ENCODE results near the gene BORCS8. TPM values are rescaled to one million over a fixed set of nuclear protein-coding genes. Genes with fewer than 3 reads are reported as not detected.
"Not testable (repeated sequence)": the region's sequence is repeated elsewhere in the genome, so short reads cannot be mapped to it uniquely, and the experiment has no call there.

Gene BORCS8
- total RNA-seq, 1 donor from 2014 or later = 19.5 TPM

- no peak for DNase-seq (ENCODE audit: missing footprints)
- intact Hi-C loops (cut with DNase I) = no loop called here
- ATAC-seq = no peak
Observed at GRCh38 chr19:19160461-19161035, 31.4 kb downstream of the BORCS8 start.

GRCh38 chr19:19159534-19159933, 32.4 kb downstream of the BORCS8 start:
- intact Hi-C loops (cut with DNase I) = no loop called here
- no peak for DNase-seq (ENCODE audit: missing footprints)
- ATAC-seq = no peak

GRCh38 chr19:19157808-19158207, 34.1 kb downstream of the BORCS8 start:
- ATAC-seq = no peak
- DNase-seq (ENCODE audit: missing footprints) = no peak
- intact Hi-C loops (cut with DNase I) = no loop called here

GRCh38 chr19:19155495-19156219, 36.3 kb downstream of the BORCS8 start:
- intact Hi-C loops (cut with DNase I) = no loop called here
- ATAC-seq (no peak), DNase-seq (ENCODE audit: missing footprints) (no peak)

- intact Hi-C loops (cut with DNase I) = no loop called here
- ATAC-seq (no peak), DNase-seq (ENCODE audit: missing footprints) (no peak)
Observed at GRCh38 chr19:19154768-19155494, 37.0 kb downstream of the BORCS8 start.

GRCh38 chr19:19152668-19153384, 39.1 kb downstream of the BORCS8 start:
- no peak for DNase-seq (ENCODE audit: missing footprints)
- peak; percentile 10 for ATAC-seq

GRCh38 chr19:19151418-19151817, 40.5 kb downstream of the BORCS8 start:
- intact Hi-C loops (cut with DNase I) = no loop called here

More at GRCh38 chr19:19152668-19153384, 39.1 kb downstream of the BORCS8 start:
- intact Hi-C loops (cut with DNase I) = no loop called here

GRCh38 chr19:19149435-19149834, 42.5 kb downstream of the BORCS8 start:
- ATAC-seq = no peak
- no peak for DNase-seq (ENCODE audit: missing footprints)
- intact Hi-C loops (cut with DNase I) = loop anchor here (5.0 kb wide), 1 partner anchor 193 kb away; no protein-coding TSS in a partner anchor

More at GRCh38 chr19:19151418-19151817, 40.5 kb downstream of the BORCS8 start:
- no peak for DNase-seq (ENCODE audit: missing footprints)
- no peak for ATAC-seq

GRCh38 chr19:19148504-19148903, 43.4 kb downstream of the BORCS8 start:
- not testable (repeated sequence) for ATAC-seq; DNase-seq (ENCODE audit: missing footprints)
- intact Hi-C loops (cut with DNase I) = loop anchor here (5.0 kb wide), 1 partner anchor 194 kb away; no protein-coding TSS in a partner anchor

- intact Hi-C loops (cut with DNase I) = loop anchor here (2.0 to 5.0 kb wide), 2 partner anchors 27 to 195 kb away; no protein-coding TSS in a partner anchor
- DNase-seq (ENCODE audit: missing footprints) (no peak), ATAC-seq (no peak)
Observed at GRCh38 chr19:19147344-19147743, 44.6 kb downstream of the BORCS8 start.

GRCh38 chr19:19146865-19147264, 45.1 kb downstream of the BORCS8 start:
- ATAC-seq = no peak
- DNase-seq (ENCODE audit: missing footprints) = no peak
- intact Hi-C loops (cut with DNase I) = loop anchor here (2.0 to 5.0 kb wide), 2 partner anchors 28 to 195 kb away; no protein-coding TSS in a partner anchor

- peak; percentile 92 for DNase-seq (ENCODE audit: missing footprints)
- intact Hi-C loops (cut with DNase I) = loop anchor here (2.0 to 5.0 kb wide), 2 partner anchors 29 to 196 kb away; no protein-coding TSS in a partner anchor
Observed at GRCh38 chr19:19145684-19146608, 46.0 kb downstream of the BORCS8 start.

GRCh38 chr19:19145281-19145680, 46.7 kb downstream of the BORCS8 start:
- intact Hi-C loops (cut with DNase I) = loop anchor here (5.0 kb wide), 1 partner anchor 197 kb away; no protein-coding TSS in a partner anchor
- DNase-seq (ENCODE audit: missing footprints) (no peak), ATAC-seq (no peak)

More at GRCh38 chr19:19145684-19146608, 46.0 kb downstream of the BORCS8 start:
- peak; percentile 77 for ATAC-seq

- intact Hi-C loops (cut with DNase I) = no loop called here
- ATAC-seq (no peak), DNase-seq (ENCODE audit: missing footprints) (no peak)
Observed at GRCh38 chr19:19142347-19142746, 49.6 kb downstream of the BORCS8 start.

- DNase-seq (ENCODE audit: missing footprints) (no peak), ATAC-seq (no peak)
- intact Hi-C loops (cut with DNase I) = no loop called here
Observed at GRCh38 chr19:19140476-19140875, 51.5 kb downstream of the BORCS8 start.

GRCh38 chr19:19139876-19140229, 52.1 kb downstream of the BORCS8 start:
- intact Hi-C loops (cut with DNase I) = loop anchor here (1.0 to 2.0 kb wide), 2 partner anchors 77 to 87 kb away; partner anchors contain the start of gene SLC25A42
- DNase-seq (ENCODE audit: missing footprints) (no peak), ATAC-seq (no peak)

- DNase-seq (ENCODE audit: missing footprints) (peak; percentile 98), ATAC-seq (peak; percentile 97)
- intact Hi-C loops (cut with DNase I) = loop anchor here (2.0 kb wide), 1 partner anchor 76 kb away; the partner anchor contains the start of gene SLC25A42
Observed at GRCh38 chr19:19138109-19138981, 53.6 kb downstream of the BORCS8 start, which contains the start of gene TMEM161A. Gene TMEM161A (minus strand): TSS chr19:19138478. CDS start chr19:19138428, 50 bp downstream.
